Measurements from ENCODE around the gene FHL2.

Gene FHL2

DNA sequence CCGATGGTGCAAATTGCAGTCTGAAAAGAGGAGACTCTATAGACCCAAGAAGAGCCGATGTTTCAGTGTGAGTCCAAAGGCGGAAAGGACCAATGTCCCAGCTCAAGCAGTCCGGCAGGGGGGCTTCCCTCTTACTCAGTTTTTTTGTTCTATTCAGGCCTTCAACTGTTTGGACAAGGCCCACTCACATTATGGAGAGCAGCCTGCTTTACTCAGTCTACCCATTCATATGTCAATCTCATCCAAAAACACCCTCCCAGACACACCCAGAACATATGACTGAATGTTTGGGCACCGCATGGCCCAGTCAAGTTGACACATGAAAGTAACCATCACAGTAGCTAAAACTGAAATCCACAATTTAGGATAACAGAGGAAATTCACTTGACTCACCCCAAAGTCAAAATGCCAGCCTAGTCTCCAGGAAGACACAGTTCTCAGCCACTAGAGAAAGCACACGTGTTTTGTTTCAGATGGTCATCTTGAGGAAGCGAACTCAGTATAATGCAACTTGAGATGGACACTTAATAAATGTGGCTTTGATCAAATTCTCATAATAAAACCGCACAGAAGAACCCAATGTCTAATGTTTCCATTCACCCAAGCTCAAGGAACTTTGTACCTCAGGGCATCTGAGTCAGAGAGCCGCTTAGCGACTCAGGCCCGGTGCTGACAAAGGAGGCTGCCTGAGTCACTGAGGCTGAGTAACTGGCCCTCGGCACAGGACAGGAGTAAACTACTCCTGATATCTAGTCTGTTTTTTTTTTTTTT is 2.4 kb downstream of the FHL2 start:
- DNase-seq (ENCODE audit: low read depth): no peak

GRCh38 chr2:105395691-105396090 is 3.2 kb downstream of the FHL2 start:
- no peak overlapping the region for H3K4me3 ChIP-seq (ENCODE audit: low read depth, low read length)
- TF ChIP-seq, protein P1, sequence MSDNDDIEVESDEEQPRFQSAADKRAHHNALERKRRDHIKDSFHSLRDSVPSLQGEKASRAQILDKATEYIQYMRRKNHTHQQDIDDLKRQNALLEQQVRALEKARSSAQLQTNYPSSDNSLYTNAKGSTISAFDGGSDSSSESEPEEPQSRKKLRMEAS (IDR thresholded peaks at IDR 0.05; ENCODE audit: low read depth, low read length): no peak
- TF ChIP-seq POLR2A (IDR thresholded peaks at IDR 0.05; ENCODE audit: extremely low read depth, insufficient read length): no peak
- TF ChIP-seq MYC (IDR thresholded peaks at IDR 0.05; ENCODE audit: low read depth, low read length): no peak
- TF ChIP-seq CTCF (IDR thresholded peaks at IDR 0.05; ENCODE audit: low read depth, low read length): no peak
- DNase-seq (ENCODE audit: low read depth): no peak

More for the DNA sequence above, 2.4 kb downstream of the FHL2 start:
- H3K4me3 ChIP-seq (ENCODE audit: low read depth, low read length): no peak overlapping the region
- TF ChIP-seq POLR2A (IDR thresholded peaks at IDR 0.05; ENCODE audit: extremely low read depth, insufficient read length): no peak
- no peak for TF ChIP-seq CTCF (IDR thresholded peaks at IDR 0.05; ENCODE audit: low read depth, low read length)
- TF ChIP-seq MYC (IDR thresholded peaks at IDR 0.05; ENCODE audit: low read depth, low read length): no peak
- TF ChIP-seq, protein P1 (IDR thresholded peaks at IDR 0.05; ENCODE audit: low read depth, low read length): no peak

DNA sequence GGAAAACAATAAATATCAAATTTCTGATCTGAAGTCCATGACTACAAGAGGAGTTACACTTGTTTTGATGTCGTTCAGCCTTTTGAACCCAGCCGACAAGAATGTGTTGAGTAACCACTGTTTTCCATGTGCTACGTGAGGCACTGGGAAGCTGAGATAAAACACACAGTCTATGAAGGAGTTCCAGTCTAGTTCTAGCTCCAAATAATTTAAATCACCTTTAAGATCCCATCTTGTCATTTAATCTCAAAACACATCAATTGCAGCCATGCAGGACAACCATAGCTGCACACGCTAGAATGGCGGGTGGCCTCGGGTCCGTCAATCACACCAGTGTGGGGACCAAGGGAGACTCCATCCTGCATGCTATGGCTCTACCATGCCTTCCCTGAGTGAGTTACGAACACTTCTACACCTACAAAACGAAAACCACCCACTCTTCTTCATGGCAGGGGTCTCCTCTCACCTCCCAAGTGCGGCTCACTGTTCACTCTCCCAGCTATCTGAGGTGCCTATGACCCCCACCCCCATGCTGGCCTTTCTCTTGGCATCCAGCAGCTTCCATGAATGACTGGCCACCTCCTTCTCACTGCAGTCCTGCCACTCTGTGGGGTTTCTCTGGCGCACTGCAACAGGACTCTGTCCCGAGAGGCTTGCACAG is 3.8 kb downstream of the FHL2 start:
- H3K4me3 ChIP-seq (ENCODE audit: low read depth, low read length): no peak overlapping the region

DNA sequence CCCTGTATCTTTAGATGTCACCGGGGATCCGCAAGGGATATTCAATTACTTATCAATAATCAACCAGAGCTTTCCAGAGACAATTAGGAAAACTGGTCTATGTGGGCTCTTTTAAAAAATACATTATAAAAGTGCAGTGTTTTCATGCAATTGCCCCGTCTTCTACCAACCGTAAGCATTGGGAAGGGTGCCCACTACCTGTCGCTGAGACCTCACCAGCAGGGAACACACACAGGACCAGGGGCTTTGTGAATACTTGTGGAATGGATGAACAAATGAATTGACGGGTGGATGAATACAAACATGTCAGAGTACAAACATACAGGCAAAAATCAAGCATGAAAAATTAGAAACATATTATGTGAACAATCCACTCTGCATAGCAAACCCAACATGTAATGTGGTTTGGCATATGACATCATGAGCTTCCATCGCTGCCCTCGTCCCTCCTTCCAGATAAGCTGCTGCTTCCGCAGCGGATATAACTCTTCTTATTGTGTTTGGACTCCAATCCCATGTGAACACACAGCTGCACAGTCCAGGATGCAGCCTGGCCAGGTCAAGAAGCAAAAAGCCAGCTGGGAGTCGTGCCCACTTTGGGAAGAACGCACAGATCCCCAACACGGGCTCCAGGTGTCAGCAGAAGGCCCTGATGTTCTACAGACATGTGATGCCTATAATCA is 5.3 kb downstream of the FHL2 start:
- TF ChIP-seq CTCF (IDR thresholded peaks at IDR 0.05; ENCODE audit: low read depth, low read length): no peak
- TF ChIP-seq, protein P1 (IDR thresholded peaks at IDR 0.05; ENCODE audit: low read depth, low read length): no peak
- TF ChIP-seq POLR2A (IDR thresholded peaks at IDR 0.05; ENCODE audit: extremely low read depth, insufficient read length): no peak
- TF ChIP-seq MYC (IDR thresholded peaks at IDR 0.05; ENCODE audit: low read depth, low read length): no peak
- H3K4me3 ChIP-seq (ENCODE audit: low read depth, low read length): no peak overlapping the region
- DNase-seq (ENCODE audit: low read depth): no peak

More for the DNA sequence above, 3.8 kb downstream of the FHL2 start:
- no peak for DNase-seq (ENCODE audit: low read depth)
- TF ChIP-seq MYC (IDR thresholded peaks at IDR 0.05; ENCODE audit: low read depth, low read length): no peak
- no peak for TF ChIP-seq POLR2A (IDR thresholded peaks at IDR 0.05; ENCODE audit: extremely low read depth, insufficient read length)
- TF ChIP-seq CTCF (IDR thresholded peaks at IDR 0.05; ENCODE audit: low read depth, low read length): no peak
- TF ChIP-seq, protein P1 (IDR thresholded peaks at IDR 0.05; ENCODE audit: low read depth, low read length): no peak

GRCh38 chr2:105391763-105392662 is 6.8 kb downstream of the FHL2 start:
- TF ChIP-seq POLR2A (IDR thresholded peaks at IDR 0.05; ENCODE audit: extremely low read depth, insufficient read length) (no peak), MYC (IDR thresholded peaks at IDR 0.05; ENCODE audit: low read depth, low read length) (no peak), CTCF (IDR thresholded peaks at IDR 0.05; ENCODE audit: low read depth, low read length) (no peak)
- TF ChIP-seq, protein P1 (IDR thresholded peaks at IDR 0.05; ENCODE audit: low read depth, low read length): no peak
- H3K4me3 ChIP-seq (ENCODE audit: low read depth, low read length): no peak overlapping the region
- DNase-seq (ENCODE audit: low read depth): no peak

Data from NB4 (cell line).